Peyer's patch (tissue), 4 donors: ENCODE data around the gene RUNDC3A.

Source experiments
- CTCF ChIP-seq, 6 experiments: fragments of 450-650 bp in 4 of 6; fragments of 200-600 bp in 2 of 6; sonication (generic) in 1 of 6; IDR thresholded peaks; one replicate each; pipeline ENCODE4 v1.5.1; 2017 to 2019; ENCODE audit warnings: antibody characterized with exemption in 6 of 6, mild to moderate bottlenecking in 3 of 6, moderate library complexity in 1 of 6
- POLR2A ChIP-seq, 2 donors: fragments of 450-650 bp; IDR thresholded peaks; one replicate each; pipeline ENCODE4 v1.5.1; 2017; ENCODE audit warnings: antibody characterized with exemption in 2 of 2, mild to moderate bottlenecking in 2 of 2, moderate library complexity in 2 of 2

- TF ChIP-seq CTCF (IDR thresholded peaks at IDR 0.05) (no peak), POLR2A (IDR thresholded peaks at IDR 0.05) (no peak)
These were observed 6.1 kb downstream of the RUNDC3A start for GRCh38 chr17:44314524-44314868.
